ENCODE results near the gene INHBC.
"Not testable (repeated sequence)": the region's sequence is repeated elsewhere in the genome, so short reads cannot be mapped to it uniquely, and the experiment has no call there.

Gene INHBC

DNA sequence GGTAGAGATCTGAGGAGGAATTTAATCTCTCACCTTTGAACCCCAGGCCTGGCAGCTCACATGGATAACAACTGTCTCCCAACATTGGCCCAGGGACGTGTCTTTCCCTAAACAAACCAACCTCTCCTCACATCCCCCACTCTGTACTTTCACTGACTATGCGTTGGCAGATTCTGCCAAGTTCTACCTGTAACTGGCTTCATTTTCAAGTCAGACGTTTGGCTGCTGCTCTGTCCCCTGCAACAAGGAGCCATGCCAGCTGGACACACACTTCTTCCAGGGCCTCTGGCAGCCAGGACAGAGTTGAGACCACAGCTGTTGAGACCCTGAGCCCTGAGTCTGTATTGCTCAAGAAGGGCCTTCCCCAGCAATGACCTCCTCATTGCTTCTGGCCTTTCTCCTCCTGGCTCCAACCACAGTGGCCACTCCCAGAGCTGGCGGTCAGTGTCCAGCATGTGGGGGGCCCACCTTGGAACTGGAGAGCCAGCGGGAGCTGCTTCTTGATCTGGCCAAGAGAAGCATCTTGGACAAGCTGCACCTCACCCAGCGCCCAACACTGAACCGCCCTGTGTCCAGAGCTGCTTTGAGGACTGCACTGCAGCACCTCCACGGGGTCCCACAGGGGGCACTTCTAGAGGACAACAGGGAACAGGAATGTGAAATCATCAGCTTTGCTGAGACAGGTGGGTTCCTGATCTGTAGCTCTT is at the start of gene INHBC:
Gene INHBC (plus strand): TSS at position 268 of the 707 bp plus-strand sequence. CDS start 103 bp downstream, at position 371.
- no peak for DNase-seq (ENCODE audit: low spot score)

GRCh38 chr12:57385586-57385985 is 49.0 kb upstream of the INHBC start:
- no peak for DNase-seq (ENCODE audit: low spot score)

GRCh38 chr12:57386187-57386720 is 48.3 kb upstream of the INHBC start:
- DNase-seq (ENCODE audit: low spot score), result no peak

GRCh38 chr12:57388425-57388824 is 46.2 kb upstream of the INHBC start:
- no peak for DNase-seq (ENCODE audit: low spot score)

GRCh38 chr12:57389033-57389432 is 45.6 kb upstream of the INHBC start:
- no peak for DNase-seq (ENCODE audit: low spot score)

DNA sequence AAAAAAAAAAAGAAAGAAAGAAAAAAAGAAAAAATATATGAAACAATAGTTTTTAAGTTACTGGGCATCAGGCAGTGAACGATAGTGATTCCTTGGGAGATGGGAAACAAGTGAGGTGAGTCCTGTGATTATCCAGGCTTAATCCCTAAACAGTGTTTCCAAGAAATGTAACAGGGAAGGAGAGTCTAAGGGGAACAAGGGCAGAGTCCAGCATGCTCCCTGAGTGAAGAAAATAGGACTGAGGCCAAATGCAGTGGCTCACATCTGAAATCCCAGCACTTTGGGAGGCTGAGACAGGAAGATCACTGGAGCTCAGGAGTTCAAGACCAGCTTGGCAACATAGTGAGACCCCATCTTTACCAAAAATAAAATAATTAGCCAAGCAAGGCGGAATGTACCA is 44.4 kb upstream of the INHBC start:
- DNase-seq (ENCODE audit: low spot score), result no peak

DNA sequence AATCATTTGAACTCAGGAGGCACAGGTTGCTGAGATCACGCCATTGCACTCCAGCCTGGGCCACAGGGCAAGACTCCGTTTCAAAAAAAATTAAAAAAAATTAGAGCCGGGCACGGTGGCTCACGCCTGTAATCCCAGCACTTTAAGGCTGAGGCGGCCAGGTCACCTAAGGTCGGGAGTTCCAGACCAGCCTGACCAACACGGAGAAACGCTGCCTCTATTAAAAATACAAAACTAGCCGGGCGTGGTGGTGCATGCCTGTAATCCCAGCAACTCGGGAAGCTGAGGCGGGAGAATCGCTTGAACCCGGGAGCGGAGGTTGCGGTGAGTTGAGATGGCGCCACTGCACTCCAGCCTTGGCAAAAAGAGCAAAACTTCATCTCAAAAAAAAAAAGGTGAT is 39.5 kb upstream of the INHBC start:
- no peak for DNase-seq (ENCODE audit: low spot score)

DNA sequence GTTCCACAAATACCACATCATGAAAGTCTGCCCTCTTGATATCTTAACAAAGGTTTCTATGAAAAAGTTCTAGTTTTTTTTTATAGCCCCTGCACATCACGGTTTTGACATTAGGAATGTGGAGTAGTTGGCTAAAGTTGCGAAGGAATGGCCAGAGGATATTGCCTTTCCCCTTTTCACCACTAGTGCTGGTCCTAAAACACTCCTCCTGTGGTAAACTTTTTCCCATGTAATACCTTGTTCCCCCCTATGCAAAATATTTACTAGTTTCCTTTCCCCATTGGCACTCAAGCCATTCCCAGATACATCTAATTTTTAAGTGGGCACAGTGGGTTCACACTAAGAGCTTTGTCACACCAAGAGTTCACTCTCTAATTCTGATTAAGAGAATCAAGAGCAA is 37.1 kb upstream of the INHBC start:
- DNase-seq (ENCODE audit: low spot score), result no peak

GRCh38 chr12:57399718-57400463 is 34.7 kb upstream of the INHBC start:
- DNase-seq (ENCODE audit: low spot score), result not testable (repeated sequence)

DNA sequence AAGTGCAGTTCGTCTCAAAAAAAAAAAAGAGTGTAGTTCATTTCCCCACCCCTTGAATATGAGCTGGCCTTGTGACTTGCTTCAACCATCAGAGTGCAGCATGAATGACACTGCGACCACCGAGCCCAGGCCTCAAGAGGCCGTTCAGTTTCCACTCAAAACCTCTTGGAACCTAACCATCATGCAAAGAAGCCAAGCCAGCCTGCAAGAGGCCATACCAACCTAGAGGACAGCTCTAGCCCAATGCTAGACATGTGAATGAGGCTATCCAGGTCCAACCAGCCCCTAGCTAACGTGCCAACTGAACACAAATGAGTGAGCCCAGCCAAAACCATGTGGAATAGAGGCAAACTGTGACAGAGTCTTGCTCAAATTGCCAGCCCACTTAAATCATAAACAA is 33.4 kb upstream of the INHBC start:
- peak; percentile 20 for DNase-seq (ENCODE audit: low spot score)

DNA sequence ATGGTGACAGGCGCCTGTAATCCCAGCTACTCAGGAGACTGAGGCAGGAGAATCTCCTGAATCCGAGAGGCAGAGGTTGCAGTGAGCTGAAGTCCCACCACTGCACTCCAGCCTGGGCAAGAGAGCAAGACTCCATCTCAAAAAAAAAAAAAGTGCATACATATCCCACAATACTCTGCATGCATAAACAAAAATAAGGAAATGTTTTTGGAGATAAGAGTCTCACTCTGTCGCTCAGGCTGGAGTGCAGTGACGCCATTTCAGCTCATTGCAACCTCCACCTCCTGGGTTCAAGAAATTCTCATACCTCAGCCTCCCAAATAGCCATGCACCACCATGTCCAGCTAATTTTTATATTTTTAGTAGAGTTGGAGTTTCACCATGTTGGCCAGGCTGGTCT is 32.4 kb upstream of the INHBC start:
- DNase-seq (ENCODE audit: low spot score), result not testable (repeated sequence)

GRCh38 chr12:57404966-57405640 is 29.5 kb upstream of the INHBC start:
- no peak for DNase-seq (ENCODE audit: low spot score)

GRCh38 chr12:57410534-57410933 is 24.1 kb upstream of the INHBC start:
- DNase-seq (ENCODE audit: low spot score), result no peak

DNA sequence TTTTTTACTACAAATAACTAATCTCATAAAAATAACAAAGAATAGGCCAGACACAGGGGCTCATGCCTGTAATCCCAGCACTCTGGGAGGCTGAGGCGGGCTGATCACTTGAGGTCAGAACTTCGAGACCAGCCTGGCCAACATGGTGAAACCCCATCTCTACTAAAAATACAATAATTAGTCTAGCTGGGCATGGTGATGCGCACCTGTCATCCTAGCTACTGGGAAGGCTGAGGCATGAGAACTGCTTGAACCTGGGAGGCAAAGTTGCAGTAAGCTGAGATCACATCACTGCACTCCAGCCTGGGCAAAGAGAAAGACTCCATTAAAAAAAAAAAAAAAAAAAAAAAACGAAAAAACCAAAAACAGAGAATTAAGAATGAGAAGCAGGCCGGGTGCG is 20.4 kb upstream of the INHBC start:
- DNase-seq (ENCODE audit: low spot score), result not testable (repeated sequence)

DNA sequence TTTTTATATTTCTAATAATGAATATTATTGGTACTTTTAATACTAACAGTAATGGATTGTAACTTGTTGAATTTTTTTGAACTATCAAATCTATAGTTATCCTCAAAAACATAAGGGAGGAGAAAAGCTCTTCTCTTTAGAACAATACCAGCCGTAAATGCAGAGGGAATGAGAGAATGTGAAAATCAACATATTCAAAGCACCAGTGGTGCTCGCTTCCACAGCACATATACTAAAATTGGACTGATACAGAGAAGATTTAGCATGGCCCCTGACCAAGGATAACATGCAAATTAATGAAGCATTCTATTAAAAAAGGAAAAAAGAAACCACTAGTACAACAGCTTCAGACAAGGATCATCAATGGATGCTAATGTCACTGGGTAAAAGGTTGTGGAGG is 19.5 kb upstream of the INHBC start:
- DNase-seq (ENCODE audit: low spot score), result no peak

GRCh38 chr12:57416039-57416996 is 18.3 kb upstream of the INHBC start:
- DNase-seq (ENCODE audit: low spot score), result no peak

- no peak for DNase-seq (ENCODE audit: low spot score)
Measured at GRCh38 chr12:57418255-57418654, 16.3 kb upstream of the INHBC start.

DNA sequence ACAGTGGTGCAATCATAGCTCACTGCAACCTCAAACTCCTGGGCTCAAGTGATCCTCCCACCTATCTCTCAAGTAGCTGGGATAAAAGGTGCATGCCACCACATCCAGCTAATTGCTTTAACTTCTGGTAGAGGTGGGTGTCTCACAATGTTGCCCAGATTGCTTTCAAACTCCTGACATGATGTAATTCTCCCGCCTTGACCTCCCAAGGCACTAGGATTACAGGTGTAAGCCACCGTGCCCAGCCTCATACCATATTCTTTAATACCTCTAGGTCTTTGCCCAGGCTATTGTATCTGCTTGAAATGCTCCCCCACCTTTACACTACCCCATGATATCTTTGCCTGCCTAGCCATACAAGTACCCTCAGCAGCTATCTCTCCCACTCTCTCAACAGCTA is 15.1 kb upstream of the INHBC start:
- no peak for DNase-seq (ENCODE audit: low spot score)

GRCh38 chr12:57420482-57420881 is 14.1 kb upstream of the INHBC start:
- DNase-seq (ENCODE audit: low spot score), result no peak

- DNase-seq (ENCODE audit: low spot score), result not testable (repeated sequence)
Measured at GRCh38 chr12:57426948-57427347, 7.6 kb upstream of the INHBC start.

- no peak for DNase-seq (ENCODE audit: low spot score)
Measured at GRCh38 chr12:57428965-57429364, 5.6 kb upstream of the INHBC start.
